GM19328 (cell line): ENCODE measurements around the gene KRTAP2-3.
"Not testable (repeated sequence)": the region's sequence is repeated elsewhere in the genome, so short reads cannot be mapped to it uniquely, and the experiment has no call there.

Experiments
- ATAC-seq: cut with Tn5 transposase; IDR thresholded peaks from one replicate; pipeline ENCODE4 v1.9.1; 2021; ENCODE audit warnings: mild to moderate bottlenecking, moderate library complexity; ENCODE audit not compliant: unreplicated experiment

KRTAP2-3 gene

GRCh38 chr17:41037853-41038350 is 22.0 kb downstream of the KRTAP2-3 start:
- ATAC-seq = no peak

GRCh38 chr17:41034346-41034935 is 25.5 kb downstream of the KRTAP2-3 start, which contains the start of gene KRTAP1-3:
TSS of gene KRTAP1-3 (minus strand) at chr17:41034874. CDS start at chr17:41034821, 53 bp downstream.
- not testable (repeated sequence) for ATAC-seq

GRCh38 chr17:41029633-41030245 is 30.2 kb downstream of the KRTAP2-3 start, which contains the start of gene KRTAP1-4:
TSS of gene KRTAP1-4 (minus strand) at chr17:41030195. CDS start at chr17:41030078, 117 bp downstream.
- ATAC-seq = no peak

- no peak for ATAC-seq
These were observed 33.0 kb downstream of the KRTAP2-3 start, which contains the start of gene KRTAP1-5 for GRCh38 chr17:41026715-41027471. TSS of gene KRTAP1-5 (minus strand) at chr17:41027208. CDS start at chr17:41027155, 53 bp downstream.

- ATAC-seq = no peak
These were observed 35.2 kb downstream of the KRTAP2-3 start for GRCh38 chr17:41024697-41025096.

- no peak for ATAC-seq
These were observed 39.6 kb downstream of the KRTAP2-3 start for GRCh38 chr17:41020336-41020735.

- no peak for ATAC-seq
These were observed 40.5 kb downstream of the KRTAP2-3 start for GRCh38 chr17:41019415-41019814.

GRCh38 chr17:41018541-41018940 is 41.4 kb downstream of the KRTAP2-3 start:
- ATAC-seq = no peak

GRCh38 chr17:41016578-41017215 is 43.2 kb downstream of the KRTAP2-3 start:
- ATAC-seq = no peak

GRCh38 chr17:41015454-41015853 is 44.5 kb downstream of the KRTAP2-3 start:
- no peak for ATAC-seq

- ATAC-seq = no peak
These were observed 46.3 kb downstream of the KRTAP2-3 start for GRCh38 chr17:41013606-41014005.

GRCh38 chr17:41013181-41013580 is 46.7 kb downstream of the KRTAP2-3 start:
- no peak for ATAC-seq

- ATAC-seq = no peak
These were observed 47.4 kb downstream of the KRTAP2-3 start for GRCh38 chr17:41012326-41013120.

- ATAC-seq = no peak
These were observed 49.5 kb downstream of the KRTAP2-3 start for GRCh38 chr17:41010441-41010840.

GRCh38 chr17:41009936-41010335 is 50.0 kb downstream of the KRTAP2-3 start:
- ATAC-seq = no peak

- no peak for ATAC-seq
These were observed 50.6 kb downstream of the KRTAP2-3 start for GRCh38 chr17:41009301-41009760.
